ENCODE results near the gene ADRB1.

DNA sequence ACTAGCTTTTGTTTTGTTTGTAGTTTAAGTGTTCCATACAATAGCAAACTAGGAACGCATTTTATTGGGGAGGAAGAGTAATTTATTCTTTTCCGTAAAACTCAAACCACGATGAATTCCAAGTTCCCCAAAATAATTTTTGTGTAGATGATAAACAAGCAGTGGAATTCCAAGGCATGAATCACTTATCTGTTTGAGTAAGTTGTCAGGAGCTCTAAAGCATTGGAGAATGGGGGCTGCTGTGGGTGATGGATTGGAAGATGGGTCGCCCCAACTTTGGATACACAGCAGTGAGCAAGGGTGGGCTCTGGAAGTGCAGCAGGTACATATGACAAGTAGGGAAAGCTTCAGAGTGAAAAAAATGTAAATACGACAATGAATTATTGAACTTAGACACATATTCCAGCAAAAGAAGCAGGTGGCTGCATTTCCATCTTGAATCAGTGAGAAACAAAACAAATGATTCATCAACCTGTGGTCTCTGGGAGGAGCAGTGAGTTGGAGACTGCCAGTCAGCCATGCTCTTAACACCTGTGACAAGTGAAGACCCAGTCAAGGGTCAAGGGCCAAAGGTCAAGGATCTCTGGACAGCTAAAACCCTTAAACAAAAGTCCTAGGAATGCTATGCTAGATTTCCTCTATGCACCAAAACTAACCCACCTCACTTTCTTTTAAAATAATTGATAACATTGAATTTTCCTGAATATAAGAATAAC lies 34.2 kb upstream of the ADRB1 start:
- TF ChIP-seq POLR2A (IDR thresholded peaks at IDR 0.05; ENCODE audit: low read depth) (no peak), EP300 (IDR thresholded peaks at IDR 0.05) (no peak), POLR2AphosphoS5 (IDR thresholded peaks at IDR 0.05) (no peak)
- TF ChIP-seq, protein P1, sequence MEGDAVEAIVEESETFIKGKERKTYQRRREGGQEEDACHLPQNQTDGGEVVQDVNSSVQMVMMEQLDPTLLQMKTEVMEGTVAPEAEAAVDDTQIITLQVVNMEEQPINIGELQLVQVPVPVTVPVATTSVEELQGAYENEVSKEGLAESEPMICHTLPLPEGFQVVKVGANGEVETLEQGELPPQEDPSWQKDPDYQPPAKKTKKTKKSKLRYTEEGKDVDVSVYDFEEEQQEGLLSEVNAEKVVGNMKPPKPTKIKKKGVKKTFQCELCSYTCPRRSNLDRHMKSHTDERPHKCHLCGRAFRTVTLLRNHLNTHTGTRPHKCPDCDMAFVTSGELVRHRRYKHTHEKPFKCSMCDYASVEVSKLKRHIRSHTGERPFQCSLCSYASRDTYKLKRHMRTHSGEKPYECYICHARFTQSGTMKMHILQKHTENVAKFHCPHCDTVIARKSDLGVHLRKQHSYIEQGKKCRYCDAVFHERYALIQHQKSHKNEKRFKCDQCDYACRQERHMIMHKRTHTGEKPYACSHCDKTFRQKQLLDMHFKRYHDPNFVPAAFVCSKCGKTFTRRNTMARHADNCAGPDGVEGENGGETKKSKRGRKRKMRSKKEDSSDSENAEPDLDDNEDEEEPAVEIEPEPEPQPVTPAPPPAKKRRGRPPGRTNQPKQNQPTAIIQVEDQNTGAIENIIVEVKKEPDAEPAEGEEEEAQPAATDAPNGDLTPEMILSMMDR (IDR thresholded peaks at IDR 0.05) = no peak
